Stimulated activated CD4-positive, alpha-beta T cell treated with anti-CD3 and anti-CD28 coated beads, Interleukin-15, amount 100 ng/mL, for 48 hours (primary cell): Measurements from ENCODE around the gene NUP210.
"Not testable (repeated sequence)": the region's sequence is repeated elsewhere in the genome, so short reads cannot be mapped to it uniquely, and the experiment has no call there.

ENCODE experiments used
- DNase-seq, 2 donors: peaks; one replicate each; pipeline ENCODE4 v3.0.0-alpha.2; 2020; ENCODE audit warnings: low read depth in 2 of 2

Gene NUP210

DNA sequence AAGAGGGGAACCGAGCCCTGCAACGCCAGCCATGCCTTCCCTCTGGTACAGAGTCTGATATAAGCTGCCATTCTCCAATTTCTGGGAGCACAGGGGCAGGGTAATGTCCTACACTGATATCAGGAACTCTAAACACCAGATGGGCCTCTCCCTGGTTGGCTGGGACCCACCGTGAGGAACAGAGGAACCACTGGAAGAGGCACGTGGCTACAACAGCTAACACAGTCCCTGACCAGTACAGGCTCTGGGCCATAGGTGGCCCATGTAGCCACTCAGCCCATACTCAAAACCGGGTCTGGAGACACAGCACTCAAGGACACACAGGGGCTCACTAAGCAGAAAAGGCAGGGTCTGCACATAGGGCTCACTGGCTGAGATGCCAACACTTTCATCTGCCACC, 13.9 kb downstream of the NUP210 start:
- DNase-seq, result no peak

DNA sequence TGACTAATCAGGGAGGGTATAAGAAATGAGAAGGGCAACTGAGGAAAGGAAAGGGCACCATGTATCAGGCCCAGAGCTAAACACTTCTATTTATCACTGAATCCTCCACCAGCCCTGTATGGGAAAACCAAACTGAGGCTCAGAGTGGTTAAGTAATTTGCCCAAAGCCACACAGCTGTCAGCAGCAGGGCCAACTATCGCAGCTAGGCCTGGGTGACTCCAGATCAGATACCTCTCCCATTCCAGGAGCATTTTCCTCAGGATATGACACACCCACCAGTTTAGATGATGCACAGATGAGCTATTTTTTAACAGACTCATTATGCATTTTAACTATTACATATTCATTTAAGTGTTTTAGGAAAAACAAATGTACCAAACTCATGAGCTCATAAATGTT, 14.5 kb downstream of the NUP210 start:
- no peak for DNase-seq

DNA sequence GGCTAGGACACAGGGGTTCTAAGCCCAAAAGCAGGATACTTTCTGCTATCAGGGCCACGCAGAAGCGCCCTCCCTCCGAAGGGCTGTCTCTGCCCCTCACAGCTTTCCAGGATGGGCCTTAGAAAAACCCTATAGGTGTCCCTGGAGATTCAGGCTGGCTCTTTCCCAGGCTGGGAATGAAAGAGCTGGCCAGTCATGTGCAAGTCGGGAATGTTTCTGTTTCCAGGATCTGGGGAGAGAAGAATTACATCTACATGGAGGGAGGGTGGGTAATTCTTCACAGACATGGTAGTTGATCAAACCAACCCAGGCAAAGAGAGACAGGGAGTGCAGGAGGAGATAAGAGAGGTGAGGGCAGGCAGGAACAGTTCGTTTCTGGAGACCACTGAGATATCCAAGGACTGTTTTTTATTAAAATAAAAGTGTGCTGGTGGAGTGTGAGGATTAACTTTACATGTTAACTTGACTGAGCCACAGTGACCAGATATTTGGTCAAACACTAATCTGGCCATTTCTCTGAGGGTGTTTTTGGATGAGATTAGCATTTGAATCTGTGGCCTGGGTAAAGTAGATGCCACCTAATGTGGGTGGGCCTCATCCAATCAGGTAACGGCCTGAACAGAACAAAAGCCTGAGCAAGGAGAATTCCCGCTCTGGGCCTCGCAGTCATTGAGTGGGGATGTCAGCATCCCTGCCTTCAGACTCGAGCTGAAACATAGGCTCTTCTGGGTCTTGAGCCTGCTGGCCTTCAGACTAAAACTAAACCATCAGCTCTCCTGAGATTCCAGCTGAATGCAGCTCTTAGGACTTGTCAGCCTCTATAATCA, 15.3 kb downstream of the NUP210 start:
- no peak for DNase-seq

DNA sequence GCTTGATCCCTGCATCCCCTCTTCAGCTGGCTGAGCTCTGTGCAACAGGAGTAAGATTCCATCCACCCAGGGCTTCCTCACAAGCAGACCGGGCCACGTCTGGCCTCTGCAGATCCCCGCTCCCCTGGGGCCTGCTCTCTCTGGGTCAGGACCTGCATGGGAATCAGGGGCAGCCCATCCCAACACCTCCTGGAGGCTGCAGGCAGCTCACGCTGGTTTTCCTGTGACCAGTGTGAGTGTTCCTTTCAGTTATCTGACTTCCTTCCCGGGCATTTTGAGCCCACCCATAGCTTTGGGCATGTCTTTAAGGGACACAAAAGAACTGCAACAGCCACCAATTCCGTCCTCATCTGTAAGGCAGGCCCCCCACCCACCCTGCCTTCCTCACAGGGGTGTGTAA, 16.3 kb downstream of the NUP210 start:
- no peak for DNase-seq

DNA sequence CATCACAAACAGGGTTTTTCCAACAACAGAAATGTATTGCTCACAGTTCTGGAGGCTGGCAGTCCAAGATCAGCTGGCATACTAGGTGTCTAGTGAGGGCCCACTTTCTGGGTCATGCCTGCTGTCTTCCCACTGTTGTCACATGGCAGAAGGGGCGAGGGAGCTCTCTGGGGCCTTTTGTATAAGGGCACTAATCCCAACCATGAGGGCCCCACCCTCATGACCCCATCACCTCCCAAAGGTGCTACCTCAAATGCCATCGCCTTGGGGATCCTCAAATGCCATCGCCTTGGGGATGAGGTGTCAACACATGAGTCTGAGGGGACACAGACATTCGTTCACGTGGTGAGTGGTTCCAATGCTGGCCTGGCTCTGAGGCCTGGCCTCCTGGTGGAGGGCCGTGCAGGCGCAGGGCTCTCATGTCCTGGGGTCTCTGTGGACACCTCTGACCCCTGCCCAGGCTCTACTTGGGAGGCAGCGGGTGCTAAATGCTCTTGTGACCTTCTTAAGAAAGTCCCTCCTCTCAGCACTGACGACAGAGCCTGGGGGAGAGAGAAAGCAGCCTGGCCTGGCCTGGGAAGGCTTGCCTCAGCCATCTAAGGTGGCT, 16.8 kb downstream of the NUP210 start:
- no peak for DNase-seq

DNA sequence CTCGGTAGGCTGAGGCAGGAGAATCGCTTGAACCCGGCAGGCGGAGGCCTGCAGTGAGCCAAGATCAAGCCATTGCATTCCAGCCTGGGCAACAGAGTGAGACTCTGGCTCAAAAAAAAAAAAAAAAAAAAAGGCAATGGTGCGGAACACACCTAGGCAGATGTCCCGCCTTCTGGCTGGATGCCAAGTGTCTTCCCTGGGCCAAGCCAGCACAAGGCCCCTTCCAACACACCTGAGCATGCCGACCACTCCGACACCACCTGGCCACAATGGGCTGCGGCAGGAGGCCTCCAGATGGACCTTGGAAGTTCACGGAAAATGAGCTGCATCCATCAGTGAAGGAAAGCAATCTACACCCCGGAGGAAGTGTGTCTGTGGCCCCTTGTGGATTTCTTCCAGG, 19.0 kb downstream of the NUP210 start:
- no peak for DNase-seq

DNA sequence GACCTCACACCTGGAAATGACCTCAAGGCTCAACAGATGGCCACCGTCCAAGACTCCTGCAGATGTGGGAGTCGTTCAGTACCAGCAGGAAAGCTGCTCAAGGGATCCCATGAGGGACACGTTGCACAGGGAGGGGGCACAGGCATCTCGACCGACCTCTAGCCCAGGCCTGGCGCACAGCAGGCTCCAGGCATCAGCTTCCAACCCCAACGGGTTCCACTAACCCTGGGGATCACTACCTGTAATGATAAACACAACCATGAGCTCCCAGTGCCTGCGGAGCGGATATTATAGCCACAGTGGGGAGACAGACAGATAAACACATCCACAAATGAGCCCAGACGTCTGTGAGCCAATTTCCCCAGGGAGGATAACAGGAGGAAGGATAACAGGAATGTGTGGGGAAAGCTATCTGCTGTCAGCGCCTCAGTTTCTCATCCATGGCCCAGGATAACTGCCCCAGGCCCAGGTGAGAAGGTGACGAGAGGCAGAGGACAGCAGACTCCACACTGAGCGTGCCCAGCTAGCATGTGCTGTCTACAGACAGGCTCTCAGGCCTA, 19.9 kb downstream of the NUP210 start:
- DNase-seq, result no peak

DNA sequence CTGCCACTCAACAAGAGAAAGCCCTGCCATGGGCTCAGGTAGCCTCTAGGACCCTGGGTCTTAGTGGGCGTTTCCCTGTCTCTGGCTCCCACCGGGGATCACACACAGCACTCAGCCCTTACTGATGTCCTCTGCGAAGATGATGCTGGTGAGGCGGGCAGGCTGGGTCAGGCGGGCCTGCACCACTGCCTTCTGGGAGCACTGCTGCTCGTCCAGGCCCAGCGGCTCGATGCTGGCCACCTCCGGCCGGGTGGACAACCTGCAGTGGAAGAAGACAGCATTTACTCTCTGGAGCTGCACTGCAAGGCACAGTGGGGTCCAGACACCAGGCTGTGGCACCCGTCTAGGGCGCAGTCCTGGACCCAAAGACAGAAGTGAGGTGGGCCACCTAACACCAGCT, 20.5 kb downstream of the NUP210 start:
- no peak for DNase-seq

DNA sequence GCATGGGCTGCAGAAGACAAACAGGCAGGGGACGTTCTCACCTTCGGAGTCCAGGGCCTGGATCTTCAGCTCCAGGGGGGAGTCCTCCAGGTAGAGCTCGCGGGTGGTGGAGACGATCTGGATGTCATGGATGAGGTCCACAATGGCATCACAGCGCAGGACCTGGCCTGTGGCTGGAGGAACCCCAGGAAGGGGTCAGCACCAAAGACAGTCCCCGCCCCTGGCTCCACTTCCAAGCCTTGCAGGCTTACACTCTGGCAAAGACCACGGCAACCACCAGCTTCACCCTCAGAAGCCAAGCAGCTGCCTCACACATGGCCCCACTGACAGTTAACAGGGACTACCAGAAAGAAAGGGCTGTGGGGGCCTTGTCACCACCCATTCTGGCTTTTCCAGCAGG, 22.8 kb downstream of the NUP210 start:
- no peak for DNase-seq

DNA sequence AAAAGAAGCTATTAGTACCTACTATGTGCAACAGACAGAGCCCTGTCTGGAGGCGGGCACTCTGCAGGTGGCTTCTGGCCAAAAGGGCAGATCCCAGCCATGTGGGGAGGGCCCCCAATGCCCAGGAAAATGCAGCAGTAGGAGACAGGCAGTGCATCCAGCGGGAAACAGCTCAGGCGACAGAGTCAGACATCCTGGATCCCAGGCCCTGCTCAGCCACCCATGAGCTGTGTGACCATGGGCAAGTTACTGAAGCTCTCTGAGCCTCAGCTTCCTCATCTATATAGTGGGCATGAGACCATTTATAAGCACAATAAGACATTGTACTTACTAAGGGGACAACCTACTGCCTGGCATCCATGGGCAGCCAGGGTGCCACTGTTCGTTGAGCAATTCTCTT, 25.8 kb downstream of the NUP210 start:
- DNase-seq, result no peak

DNA sequence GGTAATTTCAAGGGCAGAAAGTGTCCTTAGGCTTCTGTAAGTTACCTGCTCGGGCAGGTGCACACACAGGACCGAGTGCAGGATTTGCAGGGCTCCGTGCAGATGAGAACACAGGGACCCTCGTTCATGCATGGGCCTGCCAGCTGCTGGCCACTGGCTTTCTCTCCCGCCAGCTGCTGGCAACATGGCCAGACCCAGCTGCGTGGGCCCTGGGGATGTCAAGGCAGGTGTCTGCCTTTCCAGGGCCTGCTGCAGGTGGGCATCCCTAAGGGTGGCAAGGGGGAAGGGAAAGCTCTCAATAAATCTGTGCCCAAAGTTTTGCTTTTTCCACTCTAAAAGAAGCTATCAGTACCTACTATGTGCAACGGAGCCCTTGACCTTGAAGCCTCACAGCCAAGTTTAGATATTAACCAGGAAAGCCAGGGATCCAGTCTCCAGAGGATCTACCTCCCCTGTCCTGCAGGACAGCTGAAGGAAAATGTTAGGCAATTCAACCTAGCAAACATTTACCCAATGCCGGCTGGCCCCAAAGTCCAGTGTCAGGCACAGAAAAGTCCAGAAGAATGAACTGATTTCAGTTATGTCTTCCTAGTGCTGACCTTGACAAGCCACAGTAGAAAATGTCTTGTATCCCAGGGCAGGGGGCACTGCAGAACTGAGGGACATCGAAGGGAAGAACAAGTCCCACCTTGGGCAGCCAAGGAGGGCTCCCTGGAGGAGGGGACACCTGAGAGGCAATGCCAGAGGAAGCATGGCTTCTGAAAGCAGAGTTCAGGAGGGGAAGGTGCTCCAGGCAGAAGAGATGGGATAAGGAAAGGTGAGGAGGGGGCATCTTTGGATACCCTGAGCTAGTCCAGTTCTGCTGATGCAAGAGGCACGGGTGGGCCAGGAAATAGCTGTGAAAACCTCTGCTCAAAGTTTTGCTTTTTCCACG, 26.4 kb downstream of the NUP210 start:
- DNase-seq, result no peak

DNA sequence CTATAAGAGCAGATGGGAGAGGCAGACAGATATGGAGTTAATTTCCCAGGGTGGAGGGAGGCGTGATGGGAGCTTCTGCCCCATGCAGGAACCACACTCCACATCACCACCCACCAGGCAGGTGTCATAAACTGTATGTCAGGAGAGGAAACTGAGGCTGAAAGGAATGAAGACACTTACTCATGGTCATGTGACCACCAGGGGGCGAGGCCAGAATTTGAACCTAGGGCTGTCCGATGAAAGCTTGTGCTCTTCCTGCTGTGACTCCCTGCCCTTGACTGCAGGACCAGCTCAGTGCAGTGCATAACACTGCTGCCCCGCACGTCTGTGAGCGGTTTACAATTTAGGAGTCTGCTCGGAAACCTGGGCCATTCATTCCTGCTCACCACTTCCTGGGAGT, 28.8 kb downstream of the NUP210 start:
- DNase-seq, result no peak

DNA sequence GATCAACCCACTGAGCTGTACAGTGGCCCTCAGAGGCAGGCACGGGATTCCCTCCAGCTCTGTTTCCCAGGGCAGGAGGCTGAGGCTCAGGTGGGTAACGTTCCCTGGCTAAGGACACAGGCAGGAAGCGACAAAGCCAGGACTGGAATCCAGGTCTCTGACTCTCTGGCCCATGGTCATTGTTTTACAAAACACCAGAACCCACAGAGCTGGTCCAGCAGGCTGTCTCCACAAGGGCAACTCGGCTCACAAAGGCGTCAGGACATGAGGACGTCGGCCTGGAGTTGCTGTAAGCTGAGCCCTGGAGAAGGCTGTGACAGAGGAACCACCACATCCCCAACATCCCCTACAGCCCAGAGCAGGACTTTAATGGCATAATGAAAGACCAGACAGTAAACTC, 30.7 kb downstream of the NUP210 start:
- no peak for DNase-seq

DNA sequence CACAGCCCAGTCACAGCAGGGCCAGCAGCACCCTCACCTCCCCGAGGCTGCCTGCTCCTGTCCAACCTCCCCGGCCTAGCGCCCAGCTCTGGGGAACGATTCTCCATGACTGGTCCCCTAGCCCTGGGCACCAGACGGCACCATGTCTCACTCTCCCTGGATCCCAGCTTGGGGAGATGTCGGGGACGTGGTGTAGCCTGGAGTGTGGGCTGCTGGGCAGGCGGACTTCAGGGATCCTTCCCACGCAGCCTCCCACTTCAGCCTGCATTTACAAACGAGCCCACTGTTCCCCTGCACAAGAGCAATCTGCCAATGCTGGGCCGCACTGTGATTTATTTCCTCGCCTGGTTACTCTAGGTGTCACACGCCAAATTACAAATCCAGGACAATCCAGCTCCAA, 31.3 kb downstream of the NUP210 start:
- DNase-seq, result no peak

DNA sequence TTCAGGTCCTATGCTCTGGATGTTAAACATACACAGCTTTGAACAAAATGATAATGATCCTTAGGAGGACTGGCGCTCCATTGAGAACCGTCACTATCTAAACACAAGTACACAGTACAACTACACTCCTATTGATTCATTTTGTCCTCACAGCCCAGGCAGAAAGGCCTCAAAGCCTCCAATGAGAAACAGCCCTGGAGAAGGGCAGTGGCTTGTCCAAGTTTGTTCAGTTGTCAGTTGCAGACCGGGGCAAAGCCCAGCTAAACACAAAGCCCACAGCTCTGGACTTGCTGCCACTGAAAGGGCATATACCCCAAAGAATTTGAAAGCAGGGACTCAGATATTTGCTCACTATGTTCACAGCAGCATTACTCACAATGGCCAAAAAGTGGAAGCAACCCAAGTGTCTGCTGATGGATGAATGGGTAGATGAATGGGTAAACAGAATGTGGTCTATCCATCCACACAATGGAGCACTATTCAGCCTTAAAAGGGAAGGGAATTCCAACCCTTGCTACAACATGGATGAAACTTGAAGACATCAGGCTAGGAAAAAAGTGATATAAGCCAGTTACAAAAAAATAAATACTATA, 34.7 kb downstream of the NUP210 start:
- no peak for DNase-seq

DNA sequence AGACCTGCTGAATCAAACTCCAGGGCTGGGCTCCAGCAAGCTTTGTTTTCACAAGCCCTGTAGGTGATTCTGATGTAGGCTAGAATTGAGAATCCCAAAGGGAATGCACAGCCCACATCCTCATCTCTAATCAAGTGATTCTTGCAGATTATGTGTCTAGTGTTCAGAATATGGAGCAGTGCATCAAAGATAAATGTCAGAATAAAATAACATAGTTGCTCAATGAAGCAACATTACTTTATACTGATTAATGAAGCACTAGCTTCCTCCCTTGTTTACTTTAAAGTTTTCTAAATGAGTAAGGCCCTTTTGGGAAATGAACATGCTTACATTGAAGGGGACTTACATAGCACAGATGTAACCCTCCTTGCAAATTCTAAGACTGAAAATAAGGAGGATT, 39.2 kb downstream of the NUP210 start:
- DNase-seq, result no peak

DNA sequence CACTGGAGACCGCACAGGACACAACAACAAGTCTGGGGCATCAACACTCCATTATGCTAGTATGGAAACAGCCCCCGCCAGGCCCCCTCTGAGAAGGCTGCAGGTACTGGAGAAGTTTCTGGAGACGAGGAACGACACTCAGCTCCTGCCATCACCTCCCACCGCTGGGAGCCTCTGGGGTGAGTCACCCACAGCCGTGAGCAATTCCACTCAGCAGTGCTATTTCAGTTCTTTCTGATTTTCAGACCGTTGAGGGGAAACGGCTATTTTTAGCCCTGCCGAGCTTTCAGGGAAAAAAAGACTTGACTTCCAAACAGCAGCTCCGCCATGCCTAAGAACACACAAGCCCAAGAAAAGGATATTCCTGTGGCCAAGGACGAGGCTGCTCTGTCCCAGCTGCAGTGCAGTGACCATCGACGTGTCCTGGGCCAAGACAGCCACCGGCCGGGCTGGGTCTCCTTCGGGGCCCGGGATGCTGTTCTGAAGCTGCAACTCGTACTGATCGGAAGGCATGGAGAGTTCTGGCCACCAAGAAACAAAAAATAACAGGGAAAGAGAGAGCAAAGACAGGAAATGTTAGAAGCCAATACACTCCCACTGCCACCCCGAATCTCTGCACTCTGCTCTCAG, 40.8 kb downstream of the NUP210 start:
- DNase-seq, result no peak

DNA sequence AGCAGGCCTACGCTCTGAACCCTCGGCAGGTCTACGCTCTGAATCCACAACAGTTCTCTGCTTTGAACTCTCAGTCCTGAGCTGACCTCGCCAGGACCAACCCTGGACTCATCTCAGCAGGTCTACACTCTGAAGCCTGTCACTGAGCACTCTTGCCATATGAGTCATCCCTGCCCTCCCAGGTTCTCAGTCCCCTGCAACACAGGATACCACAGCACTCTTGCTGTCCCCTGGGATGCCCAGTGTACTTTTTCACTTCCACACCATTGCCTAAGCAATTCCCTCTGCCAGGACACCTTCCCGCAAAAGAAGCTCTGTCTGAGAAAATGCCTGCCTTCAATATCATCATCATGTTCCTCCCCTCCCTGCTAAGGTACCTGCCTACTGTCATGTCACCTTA, 42.0 kb downstream of the NUP210 start:
- DNase-seq, result no peak

DNA sequence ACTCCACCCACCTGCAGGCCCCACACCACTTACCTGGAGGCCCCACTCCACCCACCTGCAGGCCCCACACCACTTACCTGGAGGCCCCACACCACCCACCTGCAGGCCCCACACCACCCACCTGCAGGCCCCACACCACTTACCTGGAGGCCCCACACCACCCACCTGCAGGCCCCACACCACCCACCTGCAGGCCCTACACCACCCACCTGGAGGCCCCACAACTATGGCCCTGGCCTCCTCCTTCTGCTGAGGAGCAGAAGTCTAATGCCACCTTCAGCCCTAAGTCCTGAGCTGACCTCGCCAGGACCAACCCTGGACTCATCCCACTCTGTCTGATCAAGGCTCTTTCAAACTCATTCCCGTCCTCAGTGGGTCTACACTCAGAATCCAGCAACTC, 42.4 kb downstream of the NUP210 start:
- DNase-seq, result not testable (repeated sequence)

DNA sequence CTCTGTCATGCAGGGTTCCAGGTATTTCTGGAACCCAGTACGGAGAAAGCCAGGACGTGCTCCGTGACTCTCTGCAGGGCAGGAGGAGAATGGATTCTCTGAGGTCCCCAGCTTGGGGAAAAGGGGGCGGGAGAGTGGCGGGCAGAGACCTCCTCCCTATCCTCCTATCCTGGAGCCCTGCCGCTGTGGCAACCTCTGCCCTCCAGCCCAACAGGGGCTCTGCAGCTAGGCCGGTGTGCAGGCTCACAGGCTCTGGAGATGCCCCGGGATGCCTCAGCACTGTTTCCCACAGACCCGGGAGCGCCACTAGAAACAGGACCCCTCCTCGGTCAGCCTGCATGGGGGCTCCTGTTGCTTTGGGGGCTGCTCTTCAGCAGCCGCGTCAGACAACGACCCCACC, 43.1 kb downstream of the NUP210 start:
- no peak for DNase-seq

DNA sequence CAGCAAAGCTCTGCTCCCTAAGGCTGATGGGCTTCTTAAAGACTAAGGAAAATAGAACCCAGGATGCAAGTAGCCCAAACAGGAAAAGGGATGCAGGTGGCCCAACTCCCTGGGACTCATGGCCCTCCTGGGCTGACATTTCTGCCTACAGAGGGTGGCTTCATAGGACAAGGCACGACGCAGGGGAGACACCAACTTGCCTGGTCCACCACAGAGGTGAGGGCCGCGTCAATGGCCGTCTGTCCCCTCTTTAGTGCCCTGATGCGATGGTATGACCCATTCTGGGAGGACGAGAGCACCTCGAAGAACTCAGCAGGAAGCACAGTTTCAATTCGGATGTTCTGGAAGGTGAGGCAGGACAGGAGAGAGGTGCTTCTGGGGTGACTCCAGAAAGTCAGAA, 44.0 kb downstream of the NUP210 start:
- DNase-seq, result no peak
